ENCODE results near the gene TJP1. TPM values are rescaled to one million over a fixed set of nuclear protein-coding genes. Genes with fewer than 3 reads are reported as not detected.
A peak's percentile ranks its signal among the peaks of the same experiment; 100 is the strongest.
"Not testable (repeated sequence)": the region's sequence is repeated elsewhere in the genome, so short reads cannot be mapped to it uniquely, and the experiment has no call there.

Gene TJP1
- total RNA-seq, 1 experiment from 2014 or later, result 129 TPM

- Mint-ChIP-seq H3K27ac (no peak overlapping the region), H3K27me3 (ENCODE audit: low read depth) (no peaks in the 10 kb centered on the region), H3K9me3 (peaks cover 3% of the 10 kb centered on the region; the same call in 1 of the 2 replicates), H3K4me3 (peak overlapping the region; percentile 28), H3K36me3 (no peaks in the 10 kb centered on the region), H3K4me1 (peaks cover 36% of the 10 kb centered on the region)
- ChIA-PET POLR2A (no interaction called here), CTCF (interaction anchor here (0.6 kb wide), 1 partner anchor 239 kb away, joined by 6 read pairs; no protein-coding TSS in a partner anchor)
- no peak for DNase-seq (ENCODE audit: low spot score)
- no peak for ATAC-seq
- TF ChIP-seq TP53 (CRISPR knock-in tag; IDR thresholded peaks at IDR 0.05), result no peak
- TF ChIP-seq JUN (CRISPR knock-in tag; IDR thresholded peaks at IDR 0.05), result no peak
- TF ChIP-seq, protein P1, sequence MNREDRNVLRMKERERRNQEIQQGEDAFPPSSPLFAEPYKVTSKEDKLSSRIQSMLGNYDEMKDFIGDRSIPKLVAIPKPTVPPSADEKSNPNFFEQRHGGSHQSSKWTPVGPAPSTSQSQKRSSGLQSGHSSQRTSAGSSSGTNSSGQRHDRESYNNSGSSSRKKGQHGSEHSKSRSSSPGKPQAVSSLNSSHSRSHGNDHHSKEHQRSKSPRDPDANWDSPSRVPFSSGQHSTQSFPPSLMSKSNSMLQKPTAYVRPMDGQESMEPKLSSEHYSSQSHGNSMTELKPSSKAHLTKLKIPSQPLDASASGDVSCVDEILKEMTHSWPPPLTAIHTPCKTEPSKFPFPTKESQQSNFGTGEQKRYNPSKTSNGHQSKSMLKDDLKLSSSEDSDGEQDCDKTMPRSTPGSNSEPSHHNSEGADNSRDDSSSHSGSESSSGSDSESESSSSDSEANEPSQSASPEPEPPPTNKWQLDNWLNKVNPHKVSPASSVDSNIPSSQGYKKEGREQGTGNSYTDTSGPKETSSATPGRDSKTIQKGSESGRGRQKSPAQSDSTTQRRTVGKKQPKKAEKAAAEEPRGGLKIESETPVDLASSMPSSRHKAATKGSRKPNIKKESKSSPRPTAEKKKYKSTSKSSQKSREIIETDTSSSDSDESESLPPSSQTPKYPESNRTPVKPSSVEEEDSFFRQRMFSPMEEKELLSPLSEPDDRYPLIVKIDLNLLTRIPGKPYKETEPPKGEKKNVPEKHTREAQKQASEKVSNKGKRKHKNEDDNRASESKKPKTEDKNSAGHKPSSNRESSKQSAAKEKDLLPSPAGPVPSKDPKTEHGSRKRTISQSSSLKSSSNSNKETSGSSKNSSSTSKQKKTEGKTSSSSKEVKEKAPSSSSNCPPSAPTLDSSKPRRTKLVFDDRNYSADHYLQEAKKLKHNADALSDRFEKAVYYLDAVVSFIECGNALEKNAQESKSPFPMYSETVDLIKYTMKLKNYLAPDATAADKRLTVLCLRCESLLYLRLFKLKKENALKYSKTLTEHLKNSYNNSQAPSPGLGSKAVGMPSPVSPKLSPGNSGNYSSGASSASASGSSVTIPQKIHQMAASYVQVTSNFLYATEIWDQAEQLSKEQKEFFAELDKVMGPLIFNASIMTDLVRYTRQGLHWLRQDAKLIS (CRISPR knock-in tag; IDR thresholded peaks at IDR 0.05; ENCODE audit: borderline replicate concordance), result no peak
- TF ChIP-seq CBFB (CRISPR knock-in tag; IDR thresholded peaks at IDR 0.05; ENCODE audit: low read depth), result no peak
Observed at GRCh38 chr15:29672923-29673809, 149.1 kb downstream of the TJP1 start.

GRCh38 chr15:29672446-29672845 lies 149.8 kb downstream of the TJP1 start:
- ChIA-PET POLR2A (no interaction called here), CTCF (no interaction called here)
- no peak for TF ChIP-seq FOXP1 (CRISPR knock-in tag; IDR thresholded peaks at IDR 0.05; ENCODE audit: borderline replicate concordance)
- no peak for TF ChIP-seq TP53 (CRISPR knock-in tag; IDR thresholded peaks at IDR 0.05)
- ATAC-seq (no peak), DNase-seq (ENCODE audit: low spot score) (no peak)
- Mint-ChIP-seq H3K27me3 (ENCODE audit: low read depth) (0 out of 2 replicates have a peak, but pooled peaks cover 2% of the 10 kb centered on the region), H3K27ac (no peak overlapping the region), H3K9me3 (peaks cover 4% of the 10 kb centered on the region; the same call in 1 of the 2 replicates), H3K4me1 (peaks cover 31% of the 10 kb centered on the region), H3K4me3 (no peak overlapping the region), H3K36me3 (no peaks in the 10 kb centered on the region)

- CTCF ChIA-PET, result interaction anchor here (1.0 kb wide), 1 partner anchor 60 kb away, joined by 3 read pairs; no protein-coding TSS in a partner anchor
- ATAC-seq; H3K27me3 Mint-ChIP-seq (ENCODE audit: low read depth); H3K4me3 Mint-ChIP-seq; H3K36me3 Mint-ChIP-seq; DNase-seq (ENCODE audit: low spot score); POLR2A ChIA-PET; H3K27ac Mint-ChIP-seq; H3K9me3 Mint-ChIP-seq: not testable (repeated sequence)
- peaks cover 27% of the 10 kb centered on the region for H3K4me1 Mint-ChIP-seq
Observed at GRCh38 chr15:29672046-29672445, 150.2 kb downstream of the TJP1 start.

- H3K4me3 Mint-ChIP-seq, result no peak overlapping the region
- POLR2A ChIA-PET, result interaction anchor here (0.5 kb wide), 1 partner anchor 31 kb away, joined by 3 read pairs; no protein-coding TSS in a partner anchor
- peaks cover 4% of the 10 kb centered on the region; the same call in 1 of the 2 replicates for H3K9me3 Mint-ChIP-seq
- no peaks in the 10 kb centered on the region for H3K36me3 Mint-ChIP-seq
- peaks cover 22% of the 10 kb centered on the region for H3K4me1 Mint-ChIP-seq
- no peak for ATAC-seq
- H3K27ac Mint-ChIP-seq, result no peak overlapping the region
- 0 out of 2 replicates have a peak, but pooled peaks cover 2% of the 10 kb centered on the region for H3K27me3 Mint-ChIP-seq (ENCODE audit: low read depth)
- DNase-seq (ENCODE audit: low spot score), result no peak
- CTCF ChIA-PET, result interaction anchor here (0.7 to 1.0 kb wide), 2 partner anchors 60 to 404 kb away, joined by 3 read pairs; no protein-coding TSS in a partner anchor
- TF ChIP-seq, protein P2, sequence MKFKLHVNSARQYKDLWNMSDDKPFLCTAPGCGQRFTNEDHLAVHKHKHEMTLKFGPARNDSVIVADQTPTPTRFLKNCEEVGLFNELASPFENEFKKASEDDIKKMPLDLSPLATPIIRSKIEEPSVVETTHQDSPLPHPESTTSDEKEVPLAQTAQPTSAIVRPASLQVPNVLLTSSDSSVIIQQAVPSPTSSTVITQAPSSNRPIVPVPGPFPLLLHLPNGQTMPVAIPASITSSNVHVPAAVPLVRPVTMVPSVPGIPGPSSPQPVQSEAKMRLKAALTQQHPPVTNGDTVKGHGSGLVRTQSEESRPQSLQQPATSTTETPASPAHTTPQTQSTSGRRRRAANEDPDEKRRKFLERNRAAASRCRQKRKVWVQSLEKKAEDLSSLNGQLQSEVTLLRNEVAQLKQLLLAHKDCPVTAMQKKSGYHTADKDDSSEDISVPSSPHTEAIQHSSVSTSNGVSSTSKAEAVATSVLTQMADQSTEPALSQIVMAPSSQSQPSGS (CRISPR knock-in tag; IDR thresholded peaks at IDR 0.05; ENCODE audit: borderline replicate concordance, low read depth), result no peak
- TF ChIP-seq ZNF121 (CRISPR knock-in tag; IDR thresholded peaks at IDR 0.05) (no peak), CBFB (CRISPR knock-in tag; IDR thresholded peaks at IDR 0.05; ENCODE audit: low read depth) (no peak), TEAD1 (CRISPR knock-in tag; IDR thresholded peaks at IDR 0.05) (no peak), ERG (CRISPR knock-in tag; IDR thresholded peaks at IDR 0.05) (no peak), FOXJ3 (CRISPR knock-in tag; IDR thresholded peaks at IDR 0.05; ENCODE audit: borderline replicate concordance) (no peak)
- TF ChIP-seq, protein P3, sequence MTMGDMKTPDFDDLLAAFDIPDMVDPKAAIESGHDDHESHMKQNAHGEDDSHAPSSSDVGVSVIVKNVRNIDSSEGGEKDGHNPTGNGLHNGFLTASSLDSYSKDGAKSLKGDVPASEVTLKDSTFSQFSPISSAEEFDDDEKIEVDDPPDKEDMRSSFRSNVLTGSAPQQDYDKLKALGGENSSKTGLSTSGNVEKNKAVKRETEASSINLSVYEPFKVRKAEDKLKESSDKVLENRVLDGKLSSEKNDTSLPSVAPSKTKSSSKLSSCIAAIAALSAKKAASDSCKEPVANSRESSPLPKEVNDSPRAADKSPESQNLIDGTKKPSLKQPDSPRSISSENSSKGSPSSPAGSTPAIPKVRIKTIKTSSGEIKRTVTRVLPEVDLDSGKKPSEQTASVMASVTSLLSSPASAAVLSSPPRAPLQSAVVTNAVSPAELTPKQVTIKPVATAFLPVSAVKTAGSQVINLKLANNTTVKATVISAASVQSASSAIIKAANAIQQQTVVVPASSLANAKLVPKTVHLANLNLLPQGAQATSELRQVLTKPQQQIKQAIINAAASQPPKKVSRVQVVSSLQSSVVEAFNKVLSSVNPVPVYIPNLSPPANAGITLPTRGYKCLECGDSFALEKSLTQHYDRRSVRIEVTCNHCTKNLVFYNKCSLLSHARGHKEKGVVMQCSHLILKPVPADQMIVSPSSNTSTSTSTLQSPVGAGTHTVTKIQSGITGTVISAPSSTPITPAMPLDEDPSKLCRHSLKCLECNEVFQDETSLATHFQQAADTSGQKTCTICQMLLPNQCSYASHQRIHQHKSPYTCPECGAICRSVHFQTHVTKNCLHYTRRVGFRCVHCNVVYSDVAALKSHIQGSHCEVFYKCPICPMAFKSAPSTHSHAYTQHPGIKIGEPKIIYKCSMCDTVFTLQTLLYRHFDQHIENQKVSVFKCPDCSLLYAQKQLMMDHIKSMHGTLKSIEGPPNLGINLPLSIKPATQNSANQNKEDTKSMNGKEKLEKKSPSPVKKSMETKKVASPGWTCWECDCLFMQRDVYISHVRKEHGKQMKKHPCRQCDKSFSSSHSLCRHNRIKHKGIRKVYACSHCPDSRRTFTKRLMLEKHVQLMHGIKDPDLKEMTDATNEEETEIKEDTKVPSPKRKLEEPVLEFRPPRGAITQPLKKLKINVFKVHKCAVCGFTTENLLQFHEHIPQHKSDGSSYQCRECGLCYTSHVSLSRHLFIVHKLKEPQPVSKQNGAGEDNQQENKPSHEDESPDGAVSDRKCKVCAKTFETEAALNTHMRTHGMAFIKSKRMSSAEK (CRISPR knock-in tag; IDR thresholded peaks at IDR 0.05; ENCODE audit: borderline replicate concordance), result no peak
- TF ChIP-seq, protein P4, sequence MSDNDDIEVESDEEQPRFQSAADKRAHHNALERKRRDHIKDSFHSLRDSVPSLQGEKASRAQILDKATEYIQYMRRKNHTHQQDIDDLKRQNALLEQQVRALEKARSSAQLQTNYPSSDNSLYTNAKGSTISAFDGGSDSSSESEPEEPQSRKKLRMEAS (CRISPR knock-in tag; IDR thresholded peaks at IDR 0.05), result no peak
Observed at GRCh38 chr15:29670998-29671981, 151.0 kb downstream of the TJP1 start.
